ENCODE data around the gene ZNF593. TPM values are rescaled to one million over a fixed set of nuclear protein-coding genes. Genes with fewer than 3 reads are reported as not detected.

Gene ZNF593
- total and polyA plus RNA-seq, 9 of the 15 experiments (the other 6 are each of a cell fraction or from before 2014, with no cell fraction given): 9.8 to 334 (median 48.2) TPM

DNA sequence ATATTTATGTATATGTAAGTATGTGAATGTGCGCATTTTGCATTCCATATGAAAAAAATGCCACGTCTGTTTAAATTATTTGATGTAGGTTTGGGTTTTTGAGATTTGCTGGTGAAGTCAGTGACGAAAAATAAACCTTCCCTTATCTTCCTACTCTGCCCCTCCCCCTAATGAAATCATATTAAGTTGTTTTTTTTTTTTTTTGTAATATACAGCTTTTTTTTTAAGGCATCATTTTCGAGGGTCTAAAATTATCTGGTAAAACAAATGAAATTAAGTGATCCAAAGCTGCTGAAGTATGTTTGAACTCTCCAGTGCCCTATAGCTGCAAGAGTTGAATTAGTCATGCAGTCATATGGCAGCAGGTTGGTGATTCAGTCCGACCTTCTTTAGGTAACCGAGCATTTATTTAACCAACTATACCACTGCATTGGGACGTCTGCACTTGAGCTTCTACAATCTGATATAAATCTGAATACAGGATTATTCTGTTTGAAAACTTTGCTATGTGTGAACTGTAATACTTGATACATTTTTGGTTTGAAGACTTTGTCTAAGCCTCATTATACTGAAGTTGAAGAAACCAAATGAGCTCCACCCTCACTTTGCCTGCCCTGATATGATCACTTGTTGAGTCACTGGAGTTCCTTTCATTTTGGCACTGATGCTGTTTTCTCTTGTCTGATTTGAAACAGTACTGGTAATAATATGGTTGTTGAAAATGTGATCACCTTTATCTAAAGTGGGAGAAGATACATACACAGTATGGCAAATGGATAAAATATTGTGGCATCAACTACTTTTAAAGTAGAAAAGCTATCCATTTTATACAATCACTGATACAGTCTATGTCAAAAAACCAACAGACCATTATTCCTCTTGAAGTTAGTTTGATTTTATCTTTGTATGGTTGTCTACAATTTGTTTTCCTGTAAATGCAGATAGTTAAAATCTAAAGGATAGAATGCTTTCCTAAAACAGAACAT, 46.4 kb upstream of the ZNF593 start (continued):
- TF ChIP-seq TEAD4 (IDR thresholded peaks at IDR 0.05; ENCODE audit: low read length): peak; percentile 59; the same call in 1 of the 2 replicates
- no peak for TF ChIP-seq TEAD4 (CRISPR knock-in tag; IDR thresholded peaks at IDR 0.05; ENCODE audit: borderline replicate concordance)
- TF ChIP-seq NRF1 (conservative IDR thresholded peaks at IDR 0.05 in 1 of 2, IDR thresholded peaks at IDR 0.05 in 1 of 2): peak; percentile 47 to 49
- peak; percentile 81 for TF ChIP-seq ZNF644 (tag; IDR thresholded peaks at IDR 0.05; ENCODE audit: low read depth)
- peak in 1 of 3 experiments; percentile 9 for TF ChIP-seq YY1 (IDR thresholded peaks at IDR 0.05; ENCODE audit: borderline replicate concordance in 1 of 3, control insufficient read depth in 1 of 3, extremely low read depth in 1 of 3, insufficient read depth in 3 of 3, insufficient read length in 1 of 3, insufficient replicate concordance in 2 of 3, low read depth in 1 of 3, low read length in 2 of 3)
- TF ChIP-seq, protein P1, sequence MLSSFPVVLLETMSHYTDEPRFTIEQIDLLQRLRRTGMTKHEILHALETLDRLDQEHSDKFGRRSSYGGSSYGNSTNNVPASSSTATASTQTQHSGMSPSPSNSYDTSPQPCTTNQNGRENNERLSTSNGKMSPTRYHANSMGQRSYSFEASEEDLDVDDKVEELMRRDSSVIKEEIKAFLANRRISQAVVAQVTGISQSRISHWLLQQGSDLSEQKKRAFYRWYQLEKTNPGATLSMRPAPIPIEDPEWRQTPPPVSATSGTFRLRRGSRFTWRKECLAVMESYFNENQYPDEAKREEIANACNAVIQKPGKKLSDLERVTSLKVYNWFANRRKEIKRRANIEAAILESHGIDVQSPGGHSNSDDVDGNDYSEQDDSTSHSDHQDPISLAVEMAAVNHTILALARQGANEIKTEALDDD (IDR thresholded peaks at IDR 0.05): peak; percentile 95
- peak; percentile 81 for TF ChIP-seq JUN (IDR thresholded peaks at IDR 0.05; ENCODE audit: borderline replicate concordance, low read depth, low read length)
- TF ChIP-seq JUN (CRISPR knock-in tag; IDR thresholded peaks at IDR 0.05; ENCODE audit: borderline replicate concordance): no peak
- peak; percentile 92 for TF ChIP-seq SMARCC2 (IDR thresholded peaks at IDR 0.05; ENCODE audit: low read depth)
- no peak for TF ChIP-seq HCFC1 (IDR thresholded peaks at IDR 0.05; ENCODE audit: low read depth, low read length)
- no peak for TF ChIP-seq ZNF699 (CRISPR knock-in tag; IDR thresholded peaks at IDR 0.05; ENCODE audit: insufficient replicate concordance)
- no peak for TF ChIP-seq ZNF143 (CRISPR knock-in tag; IDR thresholded peaks at IDR 0.05)
- TF ChIP-seq ZNF124 (CRISPR knock-in tag; IDR thresholded peaks at IDR 0.05): no peak
- TF ChIP-seq, protein P2, sequence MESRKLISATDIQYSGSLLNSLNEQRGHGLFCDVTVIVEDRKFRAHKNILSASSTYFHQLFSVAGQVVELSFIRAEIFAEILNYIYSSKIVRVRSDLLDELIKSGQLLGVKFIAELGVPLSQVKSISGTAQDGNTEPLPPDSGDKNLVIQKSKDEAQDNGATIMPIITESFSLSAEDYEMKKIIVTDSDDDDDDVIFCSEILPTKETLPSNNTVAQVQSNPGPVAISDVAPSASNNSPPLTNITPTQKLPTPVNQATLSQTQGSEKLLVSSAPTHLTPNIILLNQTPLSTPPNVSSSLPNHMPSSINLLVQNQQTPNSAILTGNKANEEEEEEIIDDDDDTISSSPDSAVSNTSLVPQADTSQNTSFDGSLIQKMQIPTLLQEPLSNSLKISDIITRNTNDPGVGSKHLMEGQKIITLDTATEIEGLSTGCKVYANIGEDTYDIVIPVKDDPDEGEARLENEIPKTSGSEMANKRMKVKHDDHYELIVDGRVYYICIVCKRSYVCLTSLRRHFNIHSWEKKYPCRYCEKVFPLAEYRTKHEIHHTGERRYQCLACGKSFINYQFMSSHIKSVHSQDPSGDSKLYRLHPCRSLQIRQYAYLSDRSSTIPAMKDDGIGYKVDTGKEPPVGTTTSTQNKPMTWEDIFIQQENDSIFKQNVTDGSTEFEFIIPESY (CRISPR knock-in tag; IDR thresholded peaks at IDR 0.05): no peak
- TF ChIP-seq, protein P3, sequence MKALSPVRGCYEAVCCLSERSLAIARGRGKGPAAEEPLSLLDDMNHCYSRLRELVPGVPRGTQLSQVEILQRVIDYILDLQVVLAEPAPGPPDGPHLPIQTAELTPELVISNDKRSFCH (CRISPR knock-in tag; IDR thresholded peaks at IDR 0.05): no peak
- TF ChIP-seq, protein P3 (tag; IDR thresholded peaks at IDR 0.05): peak; percentile 72
- TF ChIP-seq MAFF (IDR thresholded peaks at IDR 0.05; ENCODE audit: low read length): peak; percentile 35; the same call in 1 of the 2 replicates
- no peak for TF ChIP-seq CBX1 (IDR thresholded peaks at IDR 0.05; ENCODE audit: low read depth)
- TF ChIP-seq SIN3A (IDR thresholded peaks at IDR 0.05; ENCODE audit: borderline replicate concordance in 2 of 2, control insufficient read depth in 1 of 2, low read depth in 2 of 2, low read length in 2 of 2): no peak
- TF ChIP-seq HMGN3 (IDR thresholded peaks at IDR 0.05; ENCODE audit: borderline replicate concordance, extremely low read depth, insufficient read length, low read depth, low read length): no peak
